ENCODE results near the gene PDE7B. TPM values are rescaled to one million over a fixed set of nuclear protein-coding genes. Genes with fewer than 3 reads are reported as not detected.

Gene PDE7B
- total RNA-seq, 1 donor = 0.42 TPM

DNA sequence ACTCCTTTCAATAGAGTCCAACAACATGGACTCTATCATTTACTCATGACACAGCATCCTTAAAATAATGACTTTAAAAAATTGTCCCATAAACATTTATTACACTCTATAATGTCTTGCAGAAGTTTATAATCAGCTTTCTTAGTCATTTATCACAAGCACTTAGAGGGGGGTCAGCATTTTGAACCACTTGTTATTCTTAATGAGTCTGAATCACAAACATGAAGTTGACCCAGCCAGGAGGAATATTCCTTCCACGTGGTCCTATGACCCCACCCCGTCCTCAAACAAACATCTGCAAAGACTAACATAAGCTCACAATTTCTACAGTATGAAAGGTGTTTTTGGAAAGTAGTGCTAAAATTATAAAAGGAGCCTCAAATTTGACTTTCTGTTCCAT lies 307.5 kb downstream of the PDE7B start:
- Histone ChIP-seq H3K9me3 (ENCODE audit: low read depth, low read length) (no peaks in the 10 kb centered on the region), H3K4me3 (ENCODE audit: low read length) (no peak overlapping the region), H3K27me3 (ENCODE audit: insufficient read depth, low read length) (no peaks in the 10 kb centered on the region), H3K4me1 (ENCODE audit: insufficient read depth, low read length) (no peaks in the 10 kb centered on the region)

GRCh38 chr6:136160250-136160649 lies 308.7 kb downstream of the PDE7B start:
- H3K27me3 ChIP-seq (ENCODE audit: insufficient read depth, low read length) = no peaks in the 10 kb centered on the region
- H3K4me1 ChIP-seq (ENCODE audit: insufficient read depth, low read length) = no peaks in the 10 kb centered on the region
- no peaks in the 10 kb centered on the region for H3K9me3 ChIP-seq (ENCODE audit: low read depth, low read length)
- no peak overlapping the region for H3K4me3 ChIP-seq (ENCODE audit: low read length)

GRCh38 chr6:136161950-136162349 lies 310.4 kb downstream of the PDE7B start:
- no peak overlapping the region for H3K4me3 ChIP-seq (ENCODE audit: low read length)
- no peaks in the 10 kb centered on the region for H3K4me1 ChIP-seq (ENCODE audit: insufficient read depth, low read length)
- H3K27me3 ChIP-seq (ENCODE audit: insufficient read depth, low read length) = no peaks in the 10 kb centered on the region
- H3K9me3 ChIP-seq (ENCODE audit: low read depth, low read length) = no peaks in the 10 kb centered on the region

- Histone ChIP-seq H3K9me3 (ENCODE audit: low read depth, low read length) (no peaks in the 10 kb centered on the region), H3K4me3 (ENCODE audit: low read length) (no peak overlapping the region), H3K4me1 (ENCODE audit: insufficient read depth, low read length) (no peaks in the 10 kb centered on the region), H3K27me3 (ENCODE audit: insufficient read depth, low read length) (no peaks in the 10 kb centered on the region)
These were observed 311.8 kb downstream of the PDE7B start for GRCh38 chr6:136163260-136163659.

- no peak overlapping the region for H3K4me3 ChIP-seq (ENCODE audit: low read length)
These were observed 315.3 kb downstream of the PDE7B start for GRCh38 chr6:136166815-136167214.

DNA sequence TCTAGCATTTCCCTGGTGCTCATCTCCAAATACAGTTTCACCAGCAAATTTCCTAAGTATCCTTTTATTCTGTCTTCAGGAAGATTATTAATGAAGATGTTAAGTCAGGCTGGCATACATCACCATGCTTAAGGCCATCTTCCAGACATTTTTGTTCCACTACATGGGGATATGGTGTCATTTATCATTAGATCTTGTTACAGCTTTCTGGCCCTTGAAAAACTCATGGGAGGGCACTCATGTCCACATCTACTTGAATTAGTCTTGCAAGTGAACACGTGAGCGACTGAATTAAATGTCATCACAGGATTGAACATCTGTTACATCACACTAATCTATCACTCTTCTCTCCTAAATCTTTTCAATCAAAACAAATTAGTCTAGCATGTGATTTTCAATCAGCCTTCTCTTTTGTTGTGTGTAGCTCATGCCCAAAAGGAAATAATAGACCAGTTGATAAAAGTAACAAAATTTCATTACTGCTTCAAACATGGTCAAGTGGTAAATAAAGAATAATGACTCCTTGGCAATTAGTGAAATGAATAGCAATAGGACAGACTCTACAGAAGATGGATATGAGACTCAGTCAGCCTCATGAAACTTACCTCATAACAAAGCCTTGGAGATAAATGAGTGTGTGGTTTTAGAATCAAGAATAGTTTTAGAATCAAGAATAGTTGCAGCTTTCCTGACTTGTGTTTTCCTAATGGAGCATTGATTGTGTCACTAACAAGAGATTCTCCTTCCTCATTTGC lies 318.1 kb downstream of the PDE7B start:
- H3K9me3 ChIP-seq (ENCODE audit: low read depth, low read length) = no peaks in the 10 kb centered on the region
- no peaks in the 10 kb centered on the region for H3K4me1 ChIP-seq (ENCODE audit: insufficient read depth, low read length)
- H3K4me3 ChIP-seq (ENCODE audit: low read length) = no peak overlapping the region
- no peaks in the 10 kb centered on the region for H3K27me3 ChIP-seq (ENCODE audit: insufficient read depth, low read length)

More at GRCh38 chr6:136166815-136167214, 315.3 kb downstream of the PDE7B start:
- Histone ChIP-seq H3K4me1 (ENCODE audit: insufficient read depth, low read length) (no peaks in the 10 kb centered on the region), H3K9me3 (ENCODE audit: low read depth, low read length) (no peaks in the 10 kb centered on the region), H3K27me3 (ENCODE audit: insufficient read depth, low read length) (no peaks in the 10 kb centered on the region)

- no peaks in the 10 kb centered on the region for H3K27me3 ChIP-seq (ENCODE audit: insufficient read depth, low read length)
- H3K4me1 ChIP-seq (ENCODE audit: insufficient read depth, low read length) = no peaks in the 10 kb centered on the region
- H3K9me3 ChIP-seq (ENCODE audit: low read depth, low read length) = no peaks in the 10 kb centered on the region
- H3K4me3 ChIP-seq (ENCODE audit: low read length) = no peak overlapping the region
These were observed 319.7 kb downstream of the PDE7B start for GRCh38 chr6:136171231-136171630.

DNA sequence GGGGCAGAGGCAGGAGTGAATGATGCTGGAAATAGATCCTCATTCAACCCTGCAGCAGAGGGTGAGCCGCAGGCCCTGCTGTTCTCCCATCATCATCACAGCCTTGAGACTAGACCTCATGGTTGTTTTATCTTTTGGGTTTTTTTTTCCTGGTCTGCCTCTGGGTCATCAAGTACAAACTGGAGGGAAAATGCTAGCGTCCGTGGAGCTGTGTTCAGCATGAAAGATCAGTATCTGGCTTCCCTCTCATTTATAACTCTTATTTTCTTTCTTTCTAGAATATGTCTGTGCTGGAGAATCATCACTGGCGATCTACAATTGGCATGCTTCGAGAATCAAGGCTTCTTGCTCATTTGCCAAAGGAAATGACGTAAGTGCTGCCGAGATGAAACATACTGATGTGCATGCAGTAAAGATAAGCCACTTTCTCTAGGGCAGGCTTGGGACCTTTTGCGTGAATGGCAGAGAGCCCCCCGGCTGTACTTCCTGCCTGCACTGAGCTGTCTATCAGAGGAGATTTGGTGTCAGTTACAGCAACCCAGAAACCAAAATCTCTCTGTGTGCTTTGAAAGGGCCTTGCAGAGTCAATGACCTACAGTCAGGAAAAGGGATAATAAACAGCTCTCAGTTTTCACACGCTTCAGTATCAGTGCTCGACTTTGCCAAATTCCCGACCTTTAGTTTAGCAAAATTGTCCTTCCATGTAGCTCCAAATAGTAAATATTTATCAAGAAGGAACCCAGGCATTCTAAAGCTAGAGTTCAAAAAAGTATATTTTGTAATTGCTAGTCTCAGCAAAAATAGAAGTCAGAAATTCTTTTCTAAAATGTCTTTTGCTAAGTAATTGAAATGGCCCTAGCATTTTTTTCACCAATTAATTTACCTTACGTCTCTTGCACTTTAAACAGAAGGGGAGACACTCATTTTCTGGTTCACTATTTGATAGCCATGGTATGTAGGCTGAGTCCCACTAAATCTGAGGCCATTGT lies 322.3 kb downstream of the PDE7B start:
- Histone ChIP-seq H3K4me1 (ENCODE audit: insufficient read depth, low read length) (no peaks in the 10 kb centered on the region), H3K9me3 (ENCODE audit: low read depth, low read length) (no peaks in the 10 kb centered on the region), H3K4me3 (ENCODE audit: low read length) (no peak overlapping the region), H3K27me3 (ENCODE audit: insufficient read depth, low read length) (no peaks in the 10 kb centered on the region)

DNA sequence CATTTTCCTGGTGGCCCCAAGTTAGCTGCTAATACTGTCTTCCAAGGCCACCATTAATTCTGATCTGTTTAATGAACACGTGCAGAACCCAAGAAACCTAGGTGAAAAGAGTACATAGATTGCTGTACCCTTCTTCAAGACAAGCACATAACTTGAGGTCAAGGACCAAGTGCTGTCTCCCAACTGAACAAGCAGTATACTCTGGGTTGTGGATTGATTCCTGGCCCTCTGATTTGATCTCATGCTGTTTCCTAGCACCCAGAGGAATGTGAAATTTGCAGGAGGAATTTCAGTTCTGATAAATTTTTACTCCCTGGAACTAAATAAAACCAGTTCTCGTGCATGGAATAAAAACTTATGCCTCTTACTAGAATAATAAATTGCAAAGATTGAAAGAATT lies 323.0 kb downstream of the PDE7B start:
- no peak overlapping the region for H3K4me3 ChIP-seq (ENCODE audit: low read length)
- no peaks in the 10 kb centered on the region for H3K4me1 ChIP-seq (ENCODE audit: insufficient read depth, low read length)
- no peaks in the 10 kb centered on the region for H3K9me3 ChIP-seq (ENCODE audit: low read depth, low read length)
- no peaks in the 10 kb centered on the region for H3K27me3 ChIP-seq (ENCODE audit: insufficient read depth, low read length)

DNA sequence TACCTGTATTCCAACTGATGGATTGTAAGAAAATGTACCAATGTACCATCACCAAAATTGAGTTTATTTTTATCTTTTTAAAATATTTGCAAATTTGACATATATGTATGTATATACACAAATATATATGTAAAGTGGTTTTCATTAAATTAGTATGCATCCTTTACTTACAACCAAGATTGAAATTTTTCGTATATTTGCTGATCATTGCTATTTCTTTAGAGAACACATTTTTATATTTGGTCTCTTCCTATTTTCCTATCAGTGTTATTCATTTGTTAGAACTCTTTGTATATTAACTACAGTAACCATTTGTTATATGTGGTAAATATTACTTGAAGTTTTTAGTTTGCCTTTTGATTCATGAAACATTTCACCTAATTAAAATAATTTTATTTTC lies 324.4 kb downstream of the PDE7B start:
- Histone ChIP-seq H3K4me1 (ENCODE audit: insufficient read depth, low read length) (no peaks in the 10 kb centered on the region), H3K27me3 (ENCODE audit: insufficient read depth, low read length) (no peaks in the 10 kb centered on the region), H3K9me3 (ENCODE audit: low read depth, low read length) (no peaks in the 10 kb centered on the region), H3K4me3 (ENCODE audit: low read length) (no peak overlapping the region)

- Histone ChIP-seq H3K27me3 (ENCODE audit: insufficient read depth, low read length) (no peaks in the 10 kb centered on the region), H3K9me3 (ENCODE audit: low read depth, low read length) (no peaks in the 10 kb centered on the region), H3K4me1 (ENCODE audit: insufficient read depth, low read length) (no peaks in the 10 kb centered on the region), H3K4me3 (ENCODE audit: low read length) (no peak overlapping the region)
These were observed 327.2 kb downstream of the PDE7B start for GRCh38 chr6:136178749-136179148.

- peaks cover 6% of the 10 kb centered on the region for H3K4me1 ChIP-seq (ENCODE audit: insufficient read depth, low read length)
- no peak overlapping the region for H3K4me3 ChIP-seq (ENCODE audit: low read length)
- H3K9me3 ChIP-seq (ENCODE audit: low read depth, low read length) = no peaks in the 10 kb centered on the region
- H3K27me3 ChIP-seq (ENCODE audit: insufficient read depth, low read length) = no peaks in the 10 kb centered on the region
These were observed 329.4 kb downstream of the PDE7B start for GRCh38 chr6:136180704-136181511.

- Histone ChIP-seq H3K4me1 (ENCODE audit: insufficient read depth, low read length) (peaks cover 6% of the 10 kb centered on the region), H3K27me3 (ENCODE audit: insufficient read depth, low read length) (no peaks in the 10 kb centered on the region), H3K9me3 (ENCODE audit: low read depth, low read length) (no peaks in the 10 kb centered on the region), H3K4me3 (ENCODE audit: low read length) (no peak overlapping the region)
These were observed 330.0 kb downstream of the PDE7B start for GRCh38 chr6:136181512-136181833.

DNA sequence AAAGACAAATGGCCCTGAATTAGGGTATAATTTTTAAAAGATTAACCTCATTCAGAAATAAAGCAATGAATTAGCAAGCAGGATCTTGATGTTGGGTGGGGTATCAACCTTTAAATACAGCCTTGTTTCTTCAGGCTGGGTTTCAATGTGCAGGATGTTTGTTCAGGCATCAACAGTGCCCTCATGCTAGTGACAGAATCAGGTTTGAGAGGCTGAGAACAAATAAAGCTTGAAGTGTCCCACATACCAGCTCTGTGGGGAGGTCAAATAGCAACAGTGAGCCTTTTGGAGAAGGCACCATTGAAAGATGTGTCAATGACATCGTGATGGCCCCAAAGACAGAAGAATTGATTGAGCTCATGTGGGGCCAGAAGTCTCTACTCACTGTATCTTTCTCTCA lies 330.4 kb downstream of the PDE7B start:
- H3K4me3 ChIP-seq (ENCODE audit: low read length) = no peak overlapping the region
- peaks cover 6% of the 10 kb centered on the region for H3K4me1 ChIP-seq (ENCODE audit: insufficient read depth, low read length)
- H3K27me3 ChIP-seq (ENCODE audit: insufficient read depth, low read length) = no peaks in the 10 kb centered on the region
- H3K9me3 ChIP-seq (ENCODE audit: low read depth, low read length) = no peaks in the 10 kb centered on the region

DNA sequence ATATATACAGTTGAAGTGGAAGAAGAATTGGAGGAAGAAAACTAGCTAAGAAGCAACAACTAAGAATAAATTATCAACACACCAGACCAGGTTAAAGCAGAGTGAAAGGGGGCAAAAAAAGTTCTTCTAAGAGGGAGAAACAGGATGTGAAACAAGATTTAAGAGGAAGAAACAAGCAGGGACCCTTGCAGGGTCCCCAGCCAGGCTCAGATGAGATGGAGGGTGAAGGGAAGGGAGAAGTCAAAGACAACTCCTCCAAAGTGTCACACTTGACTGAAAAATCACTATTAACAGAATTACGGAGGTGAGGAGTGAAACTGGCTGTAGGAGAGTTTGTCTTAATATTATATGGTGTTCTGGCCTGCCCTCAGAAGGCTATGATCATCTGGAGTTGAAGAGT lies 333.2 kb downstream of the PDE7B start:
- Histone ChIP-seq H3K4me1 (ENCODE audit: insufficient read depth, low read length) (peaks cover 6% of the 10 kb centered on the region), H3K27me3 (ENCODE audit: insufficient read depth, low read length) (no peaks in the 10 kb centered on the region), H3K4me3 (ENCODE audit: low read length) (no peak overlapping the region), H3K9me3 (ENCODE audit: low read depth, low read length) (no peaks in the 10 kb centered on the region)
